Stimulated activated CD4-positive, alpha-beta T cell treated with anti-CD3 and anti-CD28 coated beads, Interleukin-1b, Interleukin-23, amount 100 ng/mL, for 24 hours (primary cell): ENCODE data around the gene NR5A1.

ENCODE experiments used
- DNase-seq, 4 experiments: peaks; one replicate each; pipeline ENCODE4 v3.0.0-alpha.2; 2020; ENCODE audit warnings: low read depth in 4 of 4, low spot score in 1 of 4

NR5A1 gene

DNA sequence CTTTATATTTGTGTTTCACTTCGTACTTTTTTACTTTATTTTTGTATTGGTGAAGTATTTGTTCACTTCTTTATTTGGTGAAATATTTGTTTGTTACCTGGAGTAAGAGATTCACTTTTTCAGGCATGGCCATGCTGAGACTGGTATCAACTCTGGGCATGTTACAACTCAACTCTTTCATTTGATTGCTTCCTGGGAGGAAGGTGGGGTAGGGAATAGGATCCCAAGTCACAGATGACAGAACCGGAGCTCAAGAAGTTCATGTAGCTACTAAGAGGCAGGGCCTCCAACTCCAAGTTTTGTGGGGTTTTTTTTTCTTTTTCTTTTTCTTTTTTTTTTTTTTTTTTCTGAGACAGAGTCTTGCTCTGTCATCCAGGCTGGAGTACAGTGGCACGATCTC, 63.0 kb downstream of the NR5A1 start:
- DNase-seq, result no peak

DNA sequence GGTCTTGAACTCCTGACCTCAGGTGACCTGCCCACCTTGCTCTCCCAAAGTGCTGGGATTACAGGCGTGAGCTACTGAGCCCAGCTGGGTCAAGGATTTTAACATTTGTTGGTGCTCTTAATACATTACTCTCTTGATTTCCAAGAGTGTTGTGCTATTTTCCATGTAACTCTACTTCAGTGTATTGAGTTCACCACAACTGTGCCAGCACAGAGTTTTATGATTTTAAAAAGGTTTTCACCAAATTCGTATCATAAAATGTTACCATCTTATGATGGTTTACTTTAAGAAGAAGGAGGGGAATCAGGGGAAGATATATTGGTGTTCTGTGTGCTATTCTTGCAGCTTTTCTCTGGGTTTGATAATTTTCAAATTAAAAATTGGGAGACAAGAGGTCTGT, 63.6 kb downstream of the NR5A1 start:
- no peak for DNase-seq

DNA sequence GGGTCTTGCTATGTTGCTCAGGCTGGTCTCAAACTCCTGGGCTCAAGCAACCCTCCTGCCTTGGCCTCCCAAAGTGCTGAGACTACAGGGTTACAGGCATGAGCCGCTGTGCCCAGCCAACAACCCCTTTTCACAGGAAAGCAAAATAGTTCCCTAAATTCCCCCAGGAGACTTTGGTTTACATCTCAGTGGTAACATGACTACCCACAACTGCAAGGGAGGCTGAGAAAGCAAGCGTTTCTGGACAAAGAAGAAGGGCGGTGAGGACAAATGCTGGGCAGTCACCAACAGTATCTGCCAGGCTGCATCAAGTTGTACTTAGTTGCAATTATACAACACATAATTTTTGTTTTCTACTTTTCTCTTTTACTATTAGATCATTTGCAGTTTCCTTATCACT, 64.4 kb downstream of the NR5A1 start:
- no peak for DNase-seq

DNA sequence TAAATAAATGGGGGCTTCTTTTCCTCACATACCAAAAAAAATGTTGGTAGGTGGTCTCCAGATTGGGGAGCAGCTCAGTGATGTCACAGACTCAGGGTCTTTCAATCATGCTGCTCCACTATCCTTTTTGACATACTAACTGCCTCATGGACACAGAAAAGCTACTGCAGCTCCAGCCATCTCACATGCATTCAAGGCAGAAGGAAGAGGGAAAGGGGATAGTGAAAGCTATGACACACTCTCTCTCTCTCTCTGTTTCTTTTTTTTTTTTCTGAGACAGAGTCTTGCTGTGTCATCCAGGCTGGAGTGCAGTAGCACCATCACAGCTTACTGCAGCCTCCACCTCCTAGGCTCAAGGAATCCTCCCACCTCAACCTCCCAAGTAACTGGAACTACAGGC, 64.8 kb downstream of the NR5A1 start:
- no peak for DNase-seq

DNA sequence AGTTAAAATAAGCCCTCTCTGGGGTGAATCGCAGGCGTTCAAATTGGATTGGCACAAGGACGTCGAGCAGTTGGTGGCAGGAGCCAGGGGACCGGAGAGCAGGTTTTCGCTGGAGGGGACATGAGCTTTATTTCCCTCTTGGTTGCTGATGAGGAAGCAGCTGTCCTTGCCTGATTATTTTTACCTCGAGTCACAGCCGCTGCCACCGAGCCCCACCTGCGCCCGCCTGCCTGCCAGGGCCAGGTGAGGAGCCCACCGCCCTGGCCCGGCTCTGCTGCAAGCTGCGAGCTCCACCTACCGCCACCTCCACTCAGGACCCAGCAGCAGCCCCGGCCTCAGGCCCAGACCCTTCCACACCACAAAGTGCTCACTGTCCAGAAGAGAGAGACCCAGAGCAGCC, 65.9 kb downstream of the NR5A1 start:
- no peak for DNase-seq

DNA sequence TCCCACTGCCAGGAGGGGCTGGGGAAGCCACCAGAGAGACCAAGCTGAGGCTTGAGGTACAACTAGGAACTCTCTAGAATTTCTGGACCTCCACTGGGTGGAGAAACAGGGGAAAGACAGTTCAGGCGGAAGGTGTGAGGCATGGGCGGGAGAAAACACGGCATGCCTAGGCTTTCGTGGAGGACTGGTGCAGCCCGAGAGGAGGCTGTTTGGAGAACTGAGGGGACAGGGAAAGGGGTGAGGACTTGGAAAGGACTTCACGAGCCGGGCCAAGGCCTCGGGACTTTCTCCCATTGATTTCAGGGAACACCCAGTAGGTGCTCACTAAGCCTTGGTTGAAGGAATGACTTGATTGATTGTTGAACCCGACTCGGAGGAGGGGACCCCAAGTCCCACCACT, 66.4 kb downstream of the NR5A1 start:
- no peak for DNase-seq

DNA sequence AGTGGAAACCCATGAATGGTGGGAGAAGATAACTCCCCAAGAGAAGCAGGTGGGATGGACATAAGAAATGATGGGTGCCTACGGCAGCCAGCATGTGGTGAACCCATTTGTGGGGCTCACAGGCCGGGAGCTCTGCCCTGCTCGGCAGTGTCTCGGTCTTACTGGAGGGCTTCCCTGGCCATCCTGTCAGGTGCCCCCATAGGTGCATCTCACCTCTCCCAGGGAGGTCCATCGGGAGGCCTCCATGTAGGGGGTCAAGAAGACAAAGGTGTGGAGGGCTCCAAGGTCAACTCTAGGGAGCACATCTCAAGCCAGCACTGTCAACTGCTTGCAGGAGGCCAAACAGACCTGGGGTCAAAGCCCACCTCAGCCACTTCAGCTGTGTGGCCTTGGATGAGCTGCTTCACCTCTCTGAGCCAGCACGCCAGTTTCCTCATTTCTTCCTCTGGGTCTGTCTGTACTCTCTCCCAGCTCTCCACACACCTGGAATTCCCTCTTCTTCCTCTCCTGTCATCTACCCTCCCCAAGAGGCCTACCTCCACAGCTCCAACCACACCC, 67.4 kb downstream of the NR5A1 start:
- no peak for DNase-seq

DNA sequence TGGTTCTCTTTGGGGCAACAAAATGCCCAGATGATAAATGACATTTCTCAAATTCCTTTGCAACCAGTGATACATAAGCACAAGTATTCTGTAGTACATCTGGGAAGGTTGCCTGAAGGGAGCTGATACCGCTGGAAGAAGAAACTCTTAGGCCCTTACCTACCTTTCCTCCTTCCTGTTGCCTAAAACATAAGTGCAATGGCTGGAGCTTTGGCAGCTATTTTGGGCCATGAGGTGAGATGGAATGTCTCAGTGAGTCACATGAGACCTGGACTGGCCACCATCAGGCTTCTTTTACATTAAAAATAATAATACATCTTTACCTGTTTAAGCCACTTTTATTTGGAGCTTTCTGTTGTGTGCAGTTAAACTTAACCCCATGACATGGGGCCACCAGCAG, 68.1 kb downstream of the NR5A1 start:
- DNase-seq, result no peak

DNA sequence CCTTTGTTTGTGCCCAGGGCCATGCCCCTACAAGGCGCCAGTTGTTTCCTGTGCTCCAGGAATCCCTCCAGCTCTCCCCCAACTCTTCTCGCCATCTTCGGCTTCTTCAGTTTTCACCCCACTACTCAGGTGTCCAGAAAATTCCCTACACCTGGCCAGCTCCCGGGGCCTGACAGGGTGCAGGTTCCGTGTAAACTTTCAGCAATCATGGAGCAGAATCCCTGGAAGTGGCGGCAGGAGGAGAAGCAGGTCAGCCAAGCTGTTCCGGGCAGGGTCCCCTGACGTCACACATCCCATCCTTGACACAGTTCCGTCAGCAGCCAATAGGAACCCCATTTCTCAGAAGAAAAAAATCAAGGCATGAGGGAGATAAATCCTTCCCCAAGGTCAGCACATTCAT, 69.1 kb downstream of the NR5A1 start:
- DNase-seq, result no peak

DNA sequence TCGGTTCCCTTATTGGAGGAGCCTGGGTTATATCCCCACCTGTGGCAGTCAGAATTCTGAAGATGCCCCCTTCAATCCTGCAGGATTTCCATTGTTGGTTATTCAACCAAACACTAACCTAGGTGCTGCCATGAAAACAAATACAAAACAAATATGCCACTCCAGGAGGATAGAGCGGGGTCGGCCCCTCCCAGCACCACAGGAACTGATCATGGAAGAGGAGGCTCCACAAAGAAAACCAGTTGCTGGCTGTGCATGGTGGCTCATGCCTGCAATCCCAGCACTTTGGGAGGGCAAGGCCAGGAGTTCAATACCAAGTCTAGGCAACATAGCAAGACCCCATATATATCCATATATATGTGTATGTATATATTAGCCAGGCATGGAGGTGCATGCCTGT, 70.1 kb downstream of the NR5A1 start:
- DNase-seq, result no peak

DNA sequence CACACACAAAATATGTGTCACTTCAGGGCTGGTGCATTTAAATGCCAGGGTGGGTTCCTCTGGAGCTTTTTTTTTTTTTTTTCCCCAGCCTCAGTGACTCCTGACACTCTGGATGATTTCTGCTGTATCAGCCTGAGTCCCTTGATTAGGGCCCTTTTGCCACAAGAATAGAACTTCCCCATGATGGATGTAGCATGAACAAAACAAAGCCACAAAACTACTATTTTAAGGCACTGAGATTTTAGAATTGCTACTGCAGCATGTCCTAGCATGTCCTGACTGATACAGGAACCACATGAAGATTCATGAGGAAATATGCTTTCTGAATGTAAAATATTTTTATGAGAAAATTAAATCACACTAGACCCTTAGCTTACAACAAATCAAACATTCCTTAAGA, 70.9 kb downstream of the NR5A1 start:
- DNase-seq, result no peak
